NT2/D1 (cell line): ENCODE data around the gene CALB2.

Experiments used
- SUZ12 ChIP-seq: IDR thresholded peaks from 2 replicates; pipeline ENCODE4 v1.6.1; 2011; ENCODE audit not compliant: insufficient read length, insufficient read depth; ENCODE audit errors: extremely low read depth
- YY1 ChIP-seq: IDR thresholded peaks from 2 replicates; pipeline ENCODE4 v1.6.1; 2011; ENCODE audit not compliant: insufficient read length, insufficient read depth
- ZNF274 ChIP-seq: IDR thresholded peaks from 2 replicates; pipeline ENCODE4 v1.6.1; 2011; ENCODE audit warnings: mild to moderate bottlenecking, low read depth, low read length

DNA sequence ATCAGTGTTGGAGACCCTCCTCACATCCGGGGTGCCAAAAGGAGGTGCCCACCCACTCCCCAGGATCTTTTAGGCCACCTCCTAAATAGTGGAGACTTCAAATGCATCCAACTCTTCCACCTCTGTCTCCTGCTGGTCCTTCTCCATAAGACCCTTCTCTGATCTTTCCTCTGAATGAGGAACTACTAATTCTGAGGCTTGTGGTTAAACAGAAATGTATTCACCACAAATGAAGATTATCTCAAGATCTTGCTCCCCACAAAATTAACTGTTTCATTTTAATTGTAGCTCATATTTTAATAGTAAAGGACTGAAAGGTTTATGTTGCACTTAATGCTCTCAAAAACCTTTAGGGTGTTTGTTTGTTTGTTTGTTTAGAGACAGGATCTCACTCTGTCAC is 49.2 kb downstream of the CALB2 start:
- TF ChIP-seq SUZ12 (no peak), ZNF274 (no peak), YY1 (no peak)
